Ovary (tissue), 9 donors: ENCODE measurements around the gene PNMT. TPM values are rescaled to one million over a fixed set of nuclear protein-coding genes. Genes with fewer than 3 reads are reported as not detected.

Source experiments
- DNase-seq, 5 donors: peaks; one replicate each; pipeline ENCODE4 v3.0.0-alpha.2; 2019 to 2020
- H3K27ac ChIP-seq, 2 donors: fragments of 200-600 bp; one replicate each; pipeline versions ENCODE4 v1.5.1 to v1.8.0; 2019 to 2022
- H3K27me3 ChIP-seq: fragments of 200-600 bp; one replicate; pipeline ENCODE4 v1.8.0; 2022
- H3K36me3 ChIP-seq: fragments of 200-600 bp; sonication (generic); one replicate; pipeline ENCODE4 v1.5.1; 2019
- H3K4me1 ChIP-seq: one replicate; pipeline ENCODE4 v1.8.1; 2013; ENCODE audit warnings: mild to moderate bottlenecking, moderate library complexity; ENCODE audit not compliant: insufficient read depth
- H3K4me3 ChIP-seq: fragments of 200-600 bp; sonication (generic); one replicate; pipeline ENCODE4 v1.5.1; 2017
- H3K9me3 ChIP-seq, 2 donors: fragments of 200-600 bp in 1 of 2; sonication (generic) in 1 of 2; one replicate each; pipeline versions ENCODE4 v1.5.1 to v1.8.1; 2013 to 2019; ENCODE audit warnings: mild to moderate bottlenecking in 1 of 2, moderate library complexity in 1 of 2
- EP300 ChIP-seq: sonication (generic); formaldehyde crosslinking; IDR thresholded peaks from one replicate; pipeline ENCODE4 v1.6.1; 2017; ENCODE audit warnings: antibody characterized with exemption
- POLR2A ChIP-seq: fragments of 450-650 bp; IDR thresholded peaks from one replicate; pipeline ENCODE4 v1.6.1; 2017; ENCODE audit warnings: antibody characterized with exemption, mild to moderate bottlenecking, moderate library complexity
- WGBS, 3 donors: extraction: QIAGEN DNeasy Blood & Tissue Kit in 1 of 3; methylation state at CpG; one replicate each; pipeline versions ENCODE4 v1.1.5 to v1.1.7; 2013 to 2017; 5-methylcytosine and 5-hydroxymethylcytosine counted together
- intact Hi-C, 4 donors: fragments of 100-400 bp; cut with DNase I; formaldehyde crosslinking; loops; one replicate each; pipeline versions ENCODE4 v1.11.0 to v1.15.1; 2022 to 2023
- polyA plus RNA-seq, 2 donors: library from polyadenylated mRNA; stranded (reverse); fragments of 200-250 nt in 1 of 2; fragments of 350-450 nt in 1 of 2; fragmentation: Illumina TruSeq in 1 of 2; extraction: RNeasy Lipid Tissue Mini Kit (QIAGEN cat#74804) in 1 of 2; gene quantifications; one replicate each; pipeline ENCODE4 v1.2.3, GENCODE V29; 2013 to 2014
- total RNA-seq, 7 donors: library from RNA; depleted of rRNA in 2 of 7; stranded (reverse); fragments of >200 nt in 2 of 7; fragmentation: NEBNext Ultra II Directional in 3 of 7; extraction: Animal tissue kit (Norgen Biotek cat#: 25700) in 3 of 7; gene quantifications; one replicate each; pipeline versions ENCODE4 v1.1.0 to v1.2.4, GENCODE V29; 2016 to 2023
- TF ChIP-seq, protein P1 (sequence below), 3 donors: fragments of 450-650 bp in 2 of 3; fragments of 200-600 bp in 1 of 3; IDR thresholded peaks; one replicate each; pipeline versions ENCODE4 v1.5.1 to v1.8.0; 2016 to 2022; ENCODE audit warnings: antibody characterized with exemption in 3 of 3, mild to moderate bottlenecking in 1 of 3
- donor health status: DM: no; HTN: no; CAD: no; lungs with moderate emphysema.
- donor health status: DM: no; HTN: no; CAD: no.
- donor health status: Bipolar disorder and iron deficiency.
- donor health status: DM: yes; HTN: yes; CAD: no.
- donor health status: DM: no; HTN: no; CAD: no.
- donor health status: DM: yes; HTN: yes; CAD: no.

Gene PNMT
- total and polyA plus RNA-seq, 9 donors = 0.60 to 5.1 (median 1.3) TPM; not detected in 2

DNA sequence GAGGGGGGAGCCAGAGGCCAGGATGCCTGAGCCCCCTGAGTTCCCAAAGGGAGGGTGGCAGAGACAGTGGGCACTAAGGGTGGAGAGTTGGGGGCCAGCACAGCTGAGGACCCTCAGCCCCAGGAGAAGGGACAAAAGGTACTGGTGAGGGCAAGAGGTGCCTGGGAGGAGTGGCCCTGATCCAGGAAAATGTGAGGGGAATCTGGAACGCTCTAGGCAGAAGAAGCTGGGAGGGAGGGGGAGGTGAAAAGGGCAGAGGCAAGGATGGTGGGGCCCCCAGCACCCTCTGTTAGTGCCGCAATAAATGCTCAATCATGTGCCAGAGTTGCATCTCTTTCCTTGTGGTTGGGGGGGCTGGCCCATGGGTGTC is 2.0 kb upstream of the PNMT start:
- 24 to 32% (median 25%) methylated on average over 2 of the region's 2 CpGs for WGBS, 3 donors
- no peak for DNase-seq
- Histone ChIP-seq H3K27me3 (no peaks in the 10 kb centered on the region), H3K4me3 (no peak overlapping the region), H3K9me3 (no peaks in the 10 kb centered on the region), H3K4me1 (peaks cover 4% of the 10 kb centered on the region), H3K36me3 (no peaks in the 10 kb centered on the region), H3K27ac (no peak overlapping the region)
- intact Hi-C loops = loop anchor here in 1 of 4 donors (5.0 kb wide), 1 partner anchor 44 kb away; no protein-coding TSS in a partner anchor
- TF ChIP-seq EP300 (no peak), POLR2A (no peak)
- TF ChIP-seq, protein P1, sequence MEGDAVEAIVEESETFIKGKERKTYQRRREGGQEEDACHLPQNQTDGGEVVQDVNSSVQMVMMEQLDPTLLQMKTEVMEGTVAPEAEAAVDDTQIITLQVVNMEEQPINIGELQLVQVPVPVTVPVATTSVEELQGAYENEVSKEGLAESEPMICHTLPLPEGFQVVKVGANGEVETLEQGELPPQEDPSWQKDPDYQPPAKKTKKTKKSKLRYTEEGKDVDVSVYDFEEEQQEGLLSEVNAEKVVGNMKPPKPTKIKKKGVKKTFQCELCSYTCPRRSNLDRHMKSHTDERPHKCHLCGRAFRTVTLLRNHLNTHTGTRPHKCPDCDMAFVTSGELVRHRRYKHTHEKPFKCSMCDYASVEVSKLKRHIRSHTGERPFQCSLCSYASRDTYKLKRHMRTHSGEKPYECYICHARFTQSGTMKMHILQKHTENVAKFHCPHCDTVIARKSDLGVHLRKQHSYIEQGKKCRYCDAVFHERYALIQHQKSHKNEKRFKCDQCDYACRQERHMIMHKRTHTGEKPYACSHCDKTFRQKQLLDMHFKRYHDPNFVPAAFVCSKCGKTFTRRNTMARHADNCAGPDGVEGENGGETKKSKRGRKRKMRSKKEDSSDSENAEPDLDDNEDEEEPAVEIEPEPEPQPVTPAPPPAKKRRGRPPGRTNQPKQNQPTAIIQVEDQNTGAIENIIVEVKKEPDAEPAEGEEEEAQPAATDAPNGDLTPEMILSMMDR (IDR thresholded peaks at IDR 0.05) = no peak

DNA sequence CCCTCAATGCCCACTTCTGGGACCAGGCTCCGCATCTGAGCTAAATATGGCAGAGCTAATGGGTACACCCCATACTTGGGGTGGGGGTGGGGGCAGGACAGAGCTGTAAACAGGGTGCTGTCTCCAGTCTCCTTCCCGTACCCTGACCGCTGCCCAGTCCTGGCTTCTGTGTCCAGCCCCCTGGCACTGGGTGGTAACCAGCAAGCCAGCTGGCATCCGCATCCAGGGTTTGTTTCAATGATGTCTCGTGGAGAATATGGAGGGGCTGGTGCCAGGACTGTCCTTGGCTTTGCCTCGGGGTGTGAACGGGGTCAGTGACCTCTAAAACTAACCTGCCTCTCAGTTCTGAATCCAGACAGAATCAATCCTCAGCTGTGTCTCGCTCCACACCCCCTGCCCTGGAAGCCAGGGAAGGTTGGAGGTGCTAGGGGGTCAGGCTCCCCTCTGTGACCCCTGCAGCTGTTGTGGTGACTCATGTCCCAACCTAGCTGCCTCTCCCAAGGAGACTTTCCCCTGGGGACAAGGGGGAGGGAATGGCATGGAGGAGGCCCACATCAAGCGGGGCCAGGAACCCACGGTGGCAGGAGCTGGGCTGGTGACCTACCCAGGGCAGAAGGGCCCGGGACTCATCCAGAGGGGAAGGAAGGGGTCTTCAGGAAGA is 1.5 kb upstream of the PNMT start:
- WGBS, 3 donors = 47 to 57% (median 51%) methylated on average over 11 of the region's 11 CpGs
- intact Hi-C loops = loop anchor here in 1 of 4 donors (5.0 kb wide), 1 partner anchor 44 kb away; no protein-coding TSS in a partner anchor
- no peak overlapping the region for H3K4me3 ChIP-seq

DNA sequence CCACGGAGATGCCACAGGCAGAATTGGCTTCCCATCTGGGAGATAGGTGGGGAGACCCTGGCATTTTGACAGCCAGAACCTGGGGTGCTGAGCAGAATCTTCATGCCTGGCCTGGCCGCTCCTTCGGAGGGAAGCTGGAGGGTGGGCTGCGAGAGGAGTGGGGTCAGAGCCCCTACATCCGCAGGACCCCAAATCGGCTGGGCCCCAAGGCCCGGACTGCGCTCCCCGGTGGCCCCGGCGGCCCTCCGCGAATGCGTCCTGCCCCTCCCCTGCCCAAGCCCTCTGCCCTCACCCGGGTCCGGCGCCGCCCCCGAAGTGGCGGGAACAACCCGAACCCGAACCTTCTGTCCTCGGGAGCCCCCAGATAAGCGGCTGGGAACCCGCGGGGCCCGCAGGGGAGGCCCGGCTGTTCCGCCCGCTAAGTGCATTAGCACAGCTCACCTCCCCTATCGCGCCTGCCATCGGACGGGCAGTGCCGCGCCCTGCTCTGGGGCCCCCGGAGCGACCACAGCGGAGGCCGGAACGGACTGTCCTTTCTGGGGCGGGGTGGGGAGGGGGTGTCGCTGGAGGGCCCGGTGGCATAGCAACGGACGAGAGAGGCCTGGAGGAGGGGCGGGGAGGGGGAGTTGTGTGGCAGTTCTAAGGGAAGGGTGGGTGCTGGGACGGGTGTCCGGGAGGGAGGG is 850 bp upstream of the PNMT start:
- no peaks in the 10 kb centered on the region for H3K27me3 ChIP-seq
- 7 to 11% (median 10%) methylated on average over 24 to 49 of the region's 49 CpGs for WGBS, 3 donors
- H3K36me3 ChIP-seq = no peaks in the 10 kb centered on the region
- no peaks in the 10 kb centered on the region for H3K9me3 ChIP-seq
- peak in 1 of 5 donors; percentile 56 for DNase-seq
- no peak overlapping the region for H3K27ac ChIP-seq
- no peak overlapping the region for H3K4me3 ChIP-seq
- TF ChIP-seq EP300 (no peak), POLR2A (no peak)
- TF ChIP-seq, protein P1 (IDR thresholded peaks at IDR 0.05) = no peak
- H3K4me1 ChIP-seq = peaks cover 4% of the 10 kb centered on the region
- intact Hi-C loops = loop anchor here in 1 of 4 donors (5.0 kb wide), 1 partner anchor 45 kb away; no protein-coding TSS in a partner anchor

More for the DNA sequence above, 1.5 kb upstream of the PNMT start:
- H3K27ac ChIP-seq = no peak overlapping the region
- H3K27me3 ChIP-seq = no peaks in the 10 kb centered on the region
- H3K4me1 ChIP-seq = peaks cover 4% of the 10 kb centered on the region
- no peaks in the 10 kb centered on the region for H3K36me3 ChIP-seq
- TF ChIP-seq, protein P1 (IDR thresholded peaks at IDR 0.05) = no peak
- no peak for TF ChIP-seq EP300
- no peak for TF ChIP-seq POLR2A
- no peaks in the 10 kb centered on the region for H3K9me3 ChIP-seq
- DNase-seq = no peak

DNA sequence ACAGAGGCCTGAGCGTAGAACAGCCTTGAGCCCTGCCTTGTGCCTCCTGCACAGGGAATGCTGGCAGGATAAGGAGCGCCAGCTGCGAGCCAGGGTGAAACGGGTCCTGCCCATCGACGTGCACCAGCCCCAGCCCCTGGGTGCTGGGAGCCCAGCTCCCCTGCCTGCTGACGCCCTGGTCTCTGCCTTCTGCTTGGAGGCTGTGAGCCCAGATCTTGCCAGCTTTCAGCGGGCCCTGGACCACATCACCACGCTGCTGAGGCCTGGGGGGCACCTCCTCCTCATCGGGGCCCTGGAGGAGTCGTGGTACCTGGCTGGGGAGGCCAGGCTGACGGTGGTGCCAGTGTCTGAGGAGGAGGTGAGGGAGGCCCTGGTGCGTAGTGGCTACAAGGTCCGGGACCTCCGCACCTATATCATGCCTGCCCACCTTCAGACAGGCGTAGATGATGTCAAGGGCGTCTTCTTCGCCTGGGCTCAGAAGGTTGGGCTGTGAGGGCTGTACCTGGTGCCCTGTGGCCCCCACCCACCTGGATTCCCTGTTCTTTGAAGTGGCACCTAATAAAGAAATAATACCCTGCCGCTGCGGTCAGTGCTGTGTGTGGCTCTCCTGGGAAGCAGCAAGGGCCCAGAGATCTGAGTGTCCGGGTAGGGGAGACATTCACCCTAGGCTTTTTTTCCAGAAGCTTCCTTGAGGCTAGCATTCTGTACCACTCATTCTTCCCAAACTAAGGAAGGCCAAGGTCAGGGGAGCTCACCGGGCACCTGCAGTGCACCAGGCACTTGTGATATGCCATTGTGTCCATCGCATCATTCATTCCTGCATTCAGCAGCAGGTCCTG is 1.9 kb downstream of the PNMT start:
- H3K4me1 ChIP-seq = peaks cover 4% of the 10 kb centered on the region
- no peak for DNase-seq
- TF ChIP-seq, protein P1 (IDR thresholded peaks at IDR 0.05) = no peak
- no peak for TF ChIP-seq EP300
- no peak for TF ChIP-seq POLR2A
- no peak overlapping the region for H3K4me3 ChIP-seq
- H3K27me3 ChIP-seq = no peaks in the 10 kb centered on the region
- 66 to 82% (median 78%) methylated on average over 23 of the region's 23 CpGs for WGBS, 3 donors
- H3K9me3 ChIP-seq = no peaks in the 10 kb centered on the region
- no peak overlapping the region for H3K27ac ChIP-seq
- H3K36me3 ChIP-seq = no peaks in the 10 kb centered on the region
- intact Hi-C loops = loop anchor here in 2 of 4 donors (5.0 kb wide), 1 partner anchor 48 kb away; no protein-coding TSS in a partner anchor
